Large intestine (tissue), 12 donors: ENCODE data around the gene GPR75. TPM values are rescaled to one million over a fixed set of nuclear protein-coding genes. Genes with fewer than 3 reads are reported as not detected.

ENCODE experiments used
- DNase-seq, 2 donors: peaks; one replicate each; pipeline versions ENCODE4 v3.0.0 to v3.0.0-alpha.2; 2013
- H3K27ac ChIP-seq: one replicate; pipeline ENCODE4 v1.5.1; 2013; ENCODE audit warnings: low read length
- H3K27me3 ChIP-seq: 2 replicates; pipeline ENCODE4 v1.6.1; 2013; ENCODE audit warnings: low read length; ENCODE audit not compliant: control insufficient read depth, insufficient read depth
- H3K36me3 ChIP-seq: 2 replicates; pipeline ENCODE4 v1.6.1; 2013; ENCODE audit warnings: low read length; ENCODE audit not compliant: control insufficient read depth, insufficient read depth
- H3K4me1 ChIP-seq: one replicate; pipeline ENCODE4 v1.6.1; 2013; ENCODE audit warnings: low read length; ENCODE audit not compliant: control insufficient read depth, insufficient read depth
- H3K4me3 ChIP-seq: one replicate; pipeline ENCODE4 v1.5.1; 2013; ENCODE audit warnings: low read length
- H3K9me3 ChIP-seq: one replicate; pipeline ENCODE4 v1.6.1; 2013; ENCODE audit warnings: mild to moderate bottlenecking, low read depth, low read length, moderate library complexity; ENCODE audit not compliant: control insufficient read depth
- WGBS: methylation state at CpG from one replicate; pipeline ENCODE4 v1.1.5; 2013; ENCODE audit warnings: low lambda C conversion rate; ENCODE audit not compliant: insufficient coverage; 5-methylcytosine and 5-hydroxymethylcytosine counted together
- long read RNA-seq, 11 donors: transcript quantifications; one replicate each; lab custom pipeline, GENCODE V29; 2026
- polyA plus RNA-seq: library from polyadenylated mRNA; unstranded; fragments of 120-200 nt; gene quantifications from one replicate; pipeline ENCODE4 v1.2.1, GENCODE V29; 2013

GPR75 gene
- 3.3 TPM for polyA plus RNA-seq
- long read RNA-seq, donor 1 = 0 reads
- long read RNA-seq, donor 2 = 0 reads
- long read RNA-seq, donor 3 = 0 reads
- long read RNA-seq, donor 4 = 0 reads
- long read RNA-seq, donor 5 = 0 reads
- long read RNA-seq, donor 6, partial matches to known transcripts = 0 of 2 reads
- long read RNA-seq, donor 6, other reads (novel, unspliced or antisense) = 0 of 2 reads
- long read RNA-seq, donor 7 = 0 reads
- long read RNA-seq, donor 8 = 0 reads
- long read RNA-seq, donor 9, partial matches to known transcripts = 0 of 1 reads
- long read RNA-seq, donor 9, other reads (novel, unspliced or antisense) = 0 of 1 reads
- long read RNA-seq, donor 10, partial matches to known transcripts = 0 of 3 reads
- long read RNA-seq, donor 10, other reads (novel, unspliced or antisense) = 0 of 3 reads
- long read RNA-seq, donor 11, partial matches to known transcripts = 0 of 2 reads
- long read RNA-seq, donor 11, other reads (novel, unspliced or antisense) = 0 of 2 reads

DNA sequence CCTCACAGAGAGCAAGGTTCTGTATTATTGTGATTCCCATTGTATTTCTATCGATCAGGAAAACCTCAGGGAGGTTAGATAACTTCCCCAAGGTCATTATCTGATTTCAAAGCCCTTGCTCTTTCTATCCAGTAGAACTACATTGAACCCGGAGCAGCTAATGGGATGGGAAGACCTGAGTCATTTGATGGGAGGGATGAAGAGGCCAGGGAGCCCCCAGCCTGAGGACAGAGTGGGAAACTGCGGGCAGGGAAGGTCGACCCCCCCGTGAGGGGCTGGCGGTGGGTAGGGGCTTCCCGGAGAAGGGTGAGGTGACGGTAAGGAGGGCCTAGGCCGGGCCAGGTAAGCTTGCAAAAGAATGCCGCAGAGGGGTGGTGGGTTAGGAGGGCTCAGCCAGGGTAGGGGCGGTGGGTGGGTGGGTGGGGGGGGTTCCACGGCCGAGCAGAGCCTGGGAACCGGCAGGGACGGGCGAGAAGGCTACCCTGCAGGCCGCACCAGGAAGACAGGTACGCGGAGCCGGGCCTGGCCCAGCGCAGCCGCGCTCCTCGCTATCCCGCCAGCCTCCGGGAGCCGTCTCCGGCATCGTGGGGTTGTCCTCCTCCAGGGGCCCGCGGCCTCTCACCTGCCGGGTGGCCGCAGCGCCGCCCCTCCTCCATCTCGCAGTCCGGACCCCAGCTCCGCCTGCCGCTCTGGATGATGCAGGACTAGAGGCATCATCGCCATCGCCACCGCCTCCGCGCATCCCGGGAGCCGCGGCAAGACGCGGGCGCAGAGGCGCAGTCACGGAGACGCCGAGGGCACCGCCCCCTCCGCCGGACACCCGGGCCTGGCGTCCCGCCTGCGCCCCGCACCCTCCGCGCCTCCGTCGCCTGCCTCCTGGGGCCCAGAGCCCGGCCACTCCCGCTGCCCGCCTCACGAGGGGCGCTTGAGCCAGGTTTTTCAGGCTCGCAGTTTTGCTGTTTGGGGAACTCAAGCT, at the start of gene GPR75:
Gene GPR75, minus strand, starts transcription at position 762 of the 976 bp plus-strand sequence. CDS start 5,211 bp downstream, outside the sequence.
- peaks cover 4% of the 10 kb centered on the region for H3K36me3 ChIP-seq
- no peaks in the 10 kb centered on the region for H3K27me3 ChIP-seq
- peak within 1 kb of the TSS; percentile 54 for H3K4me3 ChIP-seq
- WGBS = no CpG with 5 or more reads among the region's 72 CpGs
- H3K27ac ChIP-seq = no peak within 1 kb of the TSS
- DNase-seq = peak; percentile 19 to 70
- no peaks in the 10 kb centered on the region for H3K9me3 ChIP-seq
- peaks cover 3% of the 10 kb centered on the region for H3K4me1 ChIP-seq

GRCh38 chr2:53907582-53907981, 47.8 kb upstream of the GPR75 start:
- no CpG with 5 or more reads among the region's 1 CpG for WGBS
- H3K36me3 ChIP-seq = peaks cover 39% of the 10 kb centered on the region

GRCh38 chr2:53905396-53905795, 45.6 kb upstream of the GPR75 start:
- Histone ChIP-seq H3K27ac (no peak overlapping the region), H3K27me3 (no peaks in the 10 kb centered on the region), H3K9me3 (no peaks in the 10 kb centered on the region), H3K4me3 (no peak overlapping the region), H3K36me3 (peaks cover 49% of the 10 kb centered on the region), H3K4me1 (no peaks in the 10 kb centered on the region)
- DNase-seq = no peak
- 100% methylated on average over 1 of the region's 9 CpGs for WGBS

More at GRCh38 chr2:53907582-53907981, 47.8 kb upstream of the GPR75 start:
- H3K4me3 ChIP-seq = no peak overlapping the region
- no peak for DNase-seq
- H3K9me3 ChIP-seq = no peaks in the 10 kb centered on the region
- no peaks in the 10 kb centered on the region for H3K4me1 ChIP-seq
- H3K27ac ChIP-seq = no peak overlapping the region
- H3K27me3 ChIP-seq = no peaks in the 10 kb centered on the region

- no peaks in the 10 kb centered on the region for H3K4me1 ChIP-seq
- H3K27me3 ChIP-seq = no peaks in the 10 kb centered on the region
- 50% methylated on average over 2 of the region's 4 CpGs for WGBS
- H3K27ac ChIP-seq = no peak overlapping the region
- H3K4me3 ChIP-seq = no peak overlapping the region
- DNase-seq = no peak
- H3K9me3 ChIP-seq = no peaks in the 10 kb centered on the region
- H3K36me3 ChIP-seq = peaks cover 60% of the 10 kb centered on the region
These were observed 43.2 kb upstream of the GPR75 start for GRCh38 chr2:53903011-53903410.

GRCh38 chr2:53901192-53901591, 41.4 kb upstream of the GPR75 start:
- Histone ChIP-seq H3K27me3 (no peaks in the 10 kb centered on the region), H3K4me1 (no peaks in the 10 kb centered on the region), H3K9me3 (no peaks in the 10 kb centered on the region), H3K4me3 (no peak overlapping the region), H3K27ac (no peak overlapping the region), H3K36me3 (peaks cover 56% of the 10 kb centered on the region)
- DNase-seq = no peak
- WGBS = 100% methylated on average over 1 of the region's 3 CpGs

- Histone ChIP-seq H3K27ac (no peak overlapping the region), H3K9me3 (no peaks in the 10 kb centered on the region), H3K4me3 (no peak overlapping the region), H3K36me3 (peaks cover 58% of the 10 kb centered on the region), H3K27me3 (no peaks in the 10 kb centered on the region), H3K4me1 (no peaks in the 10 kb centered on the region)
- WGBS = no CpG with 5 or more reads among the region's 3 CpGs
- DNase-seq = peak; percentile 24 to 60
These were observed 37.1 kb upstream of the GPR75 start for GRCh38 chr2:53896864-53897263.

DNA sequence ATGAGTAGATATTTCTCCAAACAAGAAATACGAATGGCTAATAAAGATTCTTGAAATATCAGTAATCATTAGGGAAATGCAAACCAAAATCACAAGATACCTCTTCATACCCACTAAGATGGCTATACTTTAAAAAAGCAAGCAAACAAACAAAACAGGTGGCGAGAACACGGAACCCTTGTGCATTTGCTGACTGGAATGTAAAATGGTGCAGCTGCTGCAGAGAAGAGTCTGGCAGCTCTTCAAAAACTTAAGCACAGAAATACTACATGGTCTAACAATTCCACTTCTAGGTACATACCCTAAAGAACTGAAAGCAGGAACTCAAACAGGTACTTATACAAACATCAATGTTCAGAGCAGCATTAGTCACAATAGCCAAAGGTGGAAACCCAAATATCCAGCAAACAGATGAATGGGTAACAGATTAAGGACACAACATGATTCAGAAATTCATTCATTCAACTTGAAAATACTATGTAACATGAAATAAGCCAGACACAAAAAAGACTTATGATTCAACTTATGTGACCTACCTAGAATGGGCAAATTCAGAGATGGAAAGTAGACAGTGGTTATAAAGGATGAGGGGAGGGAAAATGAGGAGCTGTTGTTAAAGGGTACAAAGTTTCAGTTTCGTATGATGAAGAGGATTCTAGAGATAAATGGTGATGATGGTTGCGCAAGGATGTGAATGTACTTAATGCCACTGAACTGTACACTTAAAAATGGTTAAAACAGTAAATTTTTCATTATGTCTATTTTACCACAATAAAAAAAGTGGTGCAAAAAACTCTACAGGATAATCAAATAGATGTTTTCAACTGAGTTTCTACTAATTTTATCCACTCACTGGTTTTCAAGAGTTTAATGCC, 26.9 kb upstream of the GPR75 start:
- DNase-seq = no peak
- Histone ChIP-seq H3K4me1 (no peaks in the 10 kb centered on the region), H3K36me3 (peaks cover 59% of the 10 kb centered on the region), H3K27me3 (no peaks in the 10 kb centered on the region), H3K9me3 (no peaks in the 10 kb centered on the region), H3K4me3 (no peak overlapping the region), H3K27ac (no peak overlapping the region)
- 100% methylated on average over 2 of the region's 5 CpGs for WGBS

- no peak overlapping the region for H3K4me3 ChIP-seq
- H3K27me3 ChIP-seq = no peaks in the 10 kb centered on the region
- H3K27ac ChIP-seq = no peak overlapping the region
- no peaks in the 10 kb centered on the region for H3K9me3 ChIP-seq
- H3K4me1 ChIP-seq = no peaks in the 10 kb centered on the region
- DNase-seq = no peak
- WGBS = no CpG with 5 or more reads among the region's 1 CpG
- peaks cover 58% of the 10 kb centered on the region for H3K36me3 ChIP-seq
These were observed 25.1 kb upstream of the GPR75 start for GRCh38 chr2:53884883-53885282.

- no peaks in the 10 kb centered on the region for H3K4me1 ChIP-seq
- DNase-seq = no peak
- H3K27ac ChIP-seq = no peak overlapping the region
- H3K4me3 ChIP-seq = no peak overlapping the region
- no peaks in the 10 kb centered on the region for H3K9me3 ChIP-seq
- H3K27me3 ChIP-seq = no peaks in the 10 kb centered on the region
- H3K36me3 ChIP-seq = peaks cover 46% of the 10 kb centered on the region
These were observed 22.2 kb upstream of the GPR75 start for GRCh38 chr2:53881986-53882385.
